NOMO-1 (cell line): ENCODE results near the gene HIP1.
A peak's percentile ranks its signal among the peaks of the same experiment; 100 is the strongest.
"Not testable (repeated sequence)": the region's sequence is repeated elsewhere in the genome, so short reads cannot be mapped to it uniquely, and the experiment has no call there.

Source experiments
- DNase-seq, 2 experiments: peaks; one replicate each; lab custom pipeline; 2025; ENCODE audit not compliant: unreplicated experiment in 2 of 2; lab: John Stamatoyannopoulos, UW

Gene HIP1

DNA sequence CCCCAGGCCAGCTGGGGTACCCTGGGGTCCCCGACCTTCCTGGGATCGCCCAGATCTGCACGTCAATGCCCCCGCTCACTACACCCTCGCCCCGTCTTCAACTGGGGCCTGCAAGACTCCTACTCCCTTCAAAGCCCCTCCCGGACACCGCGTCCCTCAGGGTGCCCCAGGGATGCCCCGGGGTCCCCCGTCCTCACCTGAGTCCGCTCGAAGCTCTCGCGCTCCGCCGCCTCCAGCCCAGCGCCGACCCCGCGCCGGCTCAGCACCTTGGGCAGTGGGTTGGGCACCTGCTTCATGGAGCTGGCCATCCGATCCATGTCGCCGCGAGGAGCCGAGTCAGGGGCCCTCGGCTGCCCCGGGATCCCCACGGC is at the start of gene HIP1:
HIP1 (minus strand) TSS at position 338 of the 371 bp plus-strand sequence; CDS start at position 317, 21 bp downstream.
- DNase-seq = no peak

DNA sequence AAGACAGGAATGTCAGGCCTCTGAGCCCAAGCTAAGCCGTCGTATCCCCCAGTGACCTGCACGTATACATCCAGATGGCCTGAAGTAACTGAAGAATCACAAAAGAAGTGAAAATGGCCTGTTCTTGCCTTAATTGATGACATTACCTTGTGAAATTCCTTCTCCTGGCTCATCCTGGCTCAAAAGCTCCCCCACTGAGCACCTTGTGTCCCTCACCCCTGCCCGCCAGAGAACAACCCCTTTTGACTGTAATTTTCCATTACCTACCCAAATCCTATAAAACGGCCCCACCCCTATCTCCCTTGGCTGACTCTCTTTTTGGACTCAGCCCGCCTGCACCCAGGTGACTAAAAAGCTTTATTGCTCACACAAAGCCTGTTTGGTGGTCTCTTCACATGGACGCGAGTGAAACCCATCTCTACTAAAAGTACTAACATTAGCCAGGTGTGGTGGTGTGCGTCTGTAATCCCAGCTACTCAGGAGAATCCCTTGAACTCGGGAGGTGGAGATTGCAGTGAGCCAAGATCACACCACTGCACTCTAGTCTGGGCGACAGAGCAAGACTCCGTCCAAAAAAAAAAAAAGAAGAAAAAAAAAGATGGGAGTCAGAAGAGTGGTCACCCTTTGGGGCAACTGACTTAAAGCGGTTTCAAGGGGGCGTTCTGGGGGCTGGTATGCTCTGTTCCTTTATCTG is 49.6 kb upstream of the HIP1 start:
- DNase-seq = not testable (repeated sequence)

- DNase-seq = not testable (repeated sequence)
These were observed 44.3 kb upstream of the HIP1 start for GRCh38 chr7:75783058-75783457.

- not testable (repeated sequence) for DNase-seq
These were observed 42.0 kb upstream of the HIP1 start for GRCh38 chr7:75780647-75781273.

- not testable (repeated sequence) for DNase-seq
These were observed 40.8 kb upstream of the HIP1 start for GRCh38 chr7:75779516-75779915.

DNA sequence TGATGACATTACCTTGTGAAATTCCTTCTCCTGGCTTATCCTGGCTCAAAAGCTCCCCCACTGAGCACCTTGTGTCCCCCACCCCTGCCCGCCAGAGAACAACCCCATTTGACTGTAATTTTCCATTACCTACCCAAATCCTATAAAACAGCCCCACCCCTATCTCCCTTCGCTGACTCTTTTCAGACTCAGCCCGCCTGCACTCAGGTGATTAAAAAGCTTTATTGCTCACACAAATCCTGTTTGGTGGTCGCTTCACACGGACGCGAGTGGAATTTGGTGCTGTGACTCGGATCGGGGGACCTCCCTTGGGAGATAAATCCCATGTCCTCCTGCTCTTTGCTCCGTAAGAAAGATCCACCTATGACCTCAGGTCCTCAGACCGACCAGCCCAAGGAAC is 40.3 kb upstream of the HIP1 start:
- DNase-seq = not testable (repeated sequence)

GRCh38 chr7:75776295-75776971 is 37.7 kb upstream of the HIP1 start:
- peak; percentile 43 to 82 for DNase-seq

- not testable (repeated sequence) for DNase-seq
These were observed 35.2 kb upstream of the HIP1 start for GRCh38 chr7:75773958-75774357.

- DNase-seq = no peak
These were observed 33.6 kb upstream of the HIP1 start, which contains the start of gene CCL26 for GRCh38 chr7:75772081-75773077. CCL26 (minus strand) TSS chr7:75772211; CDS start chr7:75772176, 35 bp downstream.

DNA sequence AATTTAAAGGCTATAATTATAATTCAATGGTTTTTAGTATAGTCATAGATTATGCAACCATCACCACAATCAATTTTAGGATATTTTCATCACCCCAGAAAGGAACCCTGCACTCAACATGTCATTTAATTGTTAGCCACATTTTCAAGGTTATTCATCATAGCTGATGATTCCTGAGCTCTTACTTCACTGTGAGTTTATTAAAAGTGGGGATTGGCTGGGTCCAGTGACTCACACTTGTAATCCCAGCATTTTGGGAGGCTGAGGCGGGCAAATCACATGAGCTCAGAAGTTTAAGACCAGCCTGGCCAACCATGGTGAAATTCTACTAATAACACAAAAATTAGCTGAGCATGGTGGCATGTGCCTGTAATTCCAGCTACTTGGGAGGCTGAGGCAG is 32.5 kb upstream of the HIP1 start:
- peak; percentile 62 to 89 for DNase-seq

GRCh38 chr7:75762350-75762917 is 23.7 kb upstream of the HIP1 start:
- DNase-seq = peak; percentile 74 to 99

- peak; percentile 46 to 77 for DNase-seq
These were observed 23.1 kb upstream of the HIP1 start for GRCh38 chr7:75761801-75762200.

DNA sequence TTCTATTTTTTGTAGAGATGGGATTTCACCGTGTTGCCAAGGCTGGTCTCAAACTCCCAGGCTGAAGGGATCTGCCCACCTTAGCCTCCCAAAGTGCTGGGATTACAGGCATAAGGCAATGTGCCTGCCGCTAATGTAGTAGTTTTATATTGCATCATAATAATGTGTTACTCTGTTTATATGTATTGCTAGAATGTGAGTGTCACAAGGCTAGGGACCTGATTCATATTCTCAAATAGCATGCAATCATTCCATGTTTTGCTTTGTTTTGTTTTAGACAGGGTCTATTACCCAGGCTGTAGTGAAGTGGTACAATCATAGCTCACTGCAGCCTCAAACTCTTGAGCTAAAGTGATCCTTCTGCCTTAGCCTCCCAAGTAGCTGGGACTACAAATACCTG is 19.8 kb upstream of the HIP1 start:
- DNase-seq = no peak

GRCh38 chr7:75757860-75758259 is 19.1 kb upstream of the HIP1 start:
- no peak for DNase-seq

DNA sequence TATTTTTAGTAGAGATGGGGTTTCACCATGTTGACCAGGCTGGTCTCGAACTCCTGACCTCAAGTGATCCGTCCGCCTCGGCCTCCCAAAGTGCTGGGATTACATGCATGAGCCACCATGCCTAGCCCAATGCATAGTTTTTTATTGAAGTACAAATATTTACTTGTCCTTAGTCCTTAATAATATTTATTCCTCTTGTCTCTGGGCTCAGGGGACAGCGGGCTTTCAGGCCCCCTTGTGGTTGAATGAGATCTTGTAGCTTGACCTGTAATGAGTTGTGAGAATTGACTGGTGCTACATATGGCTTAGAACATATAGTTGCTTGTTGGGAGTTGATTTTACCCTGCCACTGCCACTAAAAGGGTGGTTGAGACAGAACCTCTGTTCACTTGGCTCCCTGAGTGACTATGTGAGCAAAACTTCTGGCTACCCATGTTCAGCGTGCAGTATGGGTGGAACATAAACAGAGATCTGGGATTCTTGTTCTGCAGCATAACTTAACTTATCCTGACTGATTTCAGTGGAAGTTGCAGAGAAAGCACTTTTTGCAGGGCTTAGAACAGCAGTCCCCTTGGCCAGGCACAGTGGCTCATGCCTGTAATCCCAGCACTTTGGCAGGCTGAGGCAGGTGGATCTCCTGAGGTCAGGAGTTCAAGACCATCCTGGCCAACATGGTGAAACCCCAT is 18.4 kb upstream of the HIP1 start:
- DNase-seq = peak; percentile 57

GRCh38 chr7:75756206-75756990 is 17.7 kb upstream of the HIP1 start:
- DNase-seq = no peak

- DNase-seq = no peak
These were observed 4.7 kb upstream of the HIP1 start for GRCh38 chr7:75743455-75743859.

DNA sequence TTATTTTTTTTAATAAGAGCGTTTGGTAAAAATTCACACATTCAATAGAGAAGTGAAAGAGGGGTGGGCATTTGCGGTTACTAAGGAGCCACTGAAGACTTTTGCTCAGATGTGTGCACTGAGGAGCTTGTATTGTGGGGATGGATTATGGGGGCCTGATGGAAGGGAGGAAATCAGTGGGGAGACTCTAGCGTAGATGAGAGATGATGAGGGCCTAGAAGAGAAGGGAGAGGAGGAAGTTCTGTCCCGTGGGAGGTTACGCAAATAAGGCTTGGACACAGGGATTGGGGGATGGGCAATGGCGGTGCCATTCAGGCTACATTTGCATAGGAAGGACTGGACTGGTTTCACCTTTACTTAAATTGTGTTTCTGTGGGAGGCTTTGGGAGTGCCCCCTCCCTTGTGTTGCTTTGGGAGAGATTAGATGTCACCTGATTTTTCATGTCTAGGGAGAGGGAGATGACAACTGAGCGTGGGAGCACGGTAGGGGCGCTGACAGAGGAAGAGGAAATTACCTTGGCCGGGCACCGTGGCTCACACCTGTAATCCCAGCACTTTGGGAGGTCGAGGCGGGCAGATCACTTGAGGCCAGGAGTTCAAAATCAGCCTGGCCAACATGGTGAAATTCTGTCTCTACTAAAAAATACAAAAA is 2.2 kb upstream of the HIP1 start:
- peak; percentile 87 to 88 for DNase-seq
